ENCODE data around the gene TBC1D22A. TPM values are rescaled to one million over a fixed set of nuclear protein-coding genes. Genes with fewer than 3 reads are reported as not detected.

The TBC1D22A gene
- polyA plus RNA-seq, 1 donor from 2014 or later = 9.3 TPM

- H3K27ac ChIP-seq (ENCODE audit: low read length) = no peak overlapping the region
Observed at GRCh38 chr22:46893281-46894020, 131.0 kb downstream of the TBC1D22A start.

GRCh38 chr22:46894081-46894671, 131.7 kb downstream of the TBC1D22A start:
- H3K27me3 ChIP-seq (ENCODE audit: insufficient read depth, low read depth, low read length) = no peaks in the 10 kb centered on the region
- H3K9ac ChIP-seq (ENCODE audit: low read length) = no peak overlapping the region
- H4K20me1 ChIP-seq (ENCODE audit: insufficient read depth) = no peaks in the 10 kb centered on the region
- no peaks in the 10 kb centered on the region for H3K36me3 ChIP-seq (ENCODE audit: insufficient read depth, low read length)
- H3F3A ChIP-seq (ENCODE audit: insufficient read depth, low read length, poor library complexity, severe bottlenecking) = no peaks in the 10 kb centered on the region
- H2AFZ ChIP-seq (ENCODE audit: low read depth, low read length) = no peak overlapping the region
- no peaks in the 10 kb centered on the region for H3K79me2 ChIP-seq (replicated peaks; ENCODE audit: insufficient read depth, low read length)
- no peak overlapping the region for H3K4me2 ChIP-seq (ENCODE audit: low read length)
- no peak for TF ChIP-seq TAF1 (IDR thresholded peaks at IDR 0.05; ENCODE audit: low read depth)
- H3K9me2 ChIP-seq (ENCODE audit: insufficient read depth, low read length) = no peaks in the 10 kb centered on the region
- no peak overlapping the region for H3K4me3 ChIP-seq (ENCODE audit: low read length)
- no peak overlapping the region for H3K27ac ChIP-seq (ENCODE audit: low read length)
- no peaks in the 10 kb centered on the region for H3K9me3 ChIP-seq (ENCODE audit: low read length)

More at GRCh38 chr22:46893281-46894020, 131.0 kb downstream of the TBC1D22A start:
- Histone ChIP-seq H3K9me2 (ENCODE audit: insufficient read depth, low read length) (no peaks in the 10 kb centered on the region), H3K4me3 (ENCODE audit: low read length) (no peak overlapping the region), H3K4me2 (ENCODE audit: low read length) (no peak overlapping the region), H3K9ac (ENCODE audit: low read length) (no peak overlapping the region), H3K27me3 (ENCODE audit: insufficient read depth, low read depth, low read length) (no peaks in the 10 kb centered on the region), H3K9me3 (ENCODE audit: low read length) (no peaks in the 10 kb centered on the region), H3K36me3 (ENCODE audit: insufficient read depth, low read length) (no peaks in the 10 kb centered on the region), H4K20me1 (ENCODE audit: insufficient read depth) (no peaks in the 10 kb centered on the region), H2AFZ (ENCODE audit: low read depth, low read length) (no peak overlapping the region), H3K79me2 (replicated peaks; ENCODE audit: insufficient read depth, low read length) (no peaks in the 10 kb centered on the region), H3F3A (ENCODE audit: insufficient read depth, low read length, poor library complexity, severe bottlenecking) (no peaks in the 10 kb centered on the region)
- TF ChIP-seq RAD21 (conservative IDR thresholded peaks at IDR 0.05) (no peak), EP300 (conservative IDR thresholded peaks at IDR 0.05; ENCODE audit: poor library complexity, severe bottlenecking) (no peak), SMC3 (conservative IDR thresholded peaks at IDR 0.05; ENCODE audit: poor library complexity) (no peak), EZH2 (IDR thresholded peaks at IDR 0.05; ENCODE audit: borderline replicate concordance, insufficient read depth, low read length, poor library complexity, severe bottlenecking) (no peak), POLR2AphosphoS5 (IDR thresholded peaks at IDR 0.05) (no peak), TAF1 (IDR thresholded peaks at IDR 0.05; ENCODE audit: low read depth) (no peak), MXI1 (conservative IDR thresholded peaks at IDR 0.05; ENCODE audit: poor library complexity, severe bottlenecking) (no peak)
- TF ChIP-seq, protein P1, sequence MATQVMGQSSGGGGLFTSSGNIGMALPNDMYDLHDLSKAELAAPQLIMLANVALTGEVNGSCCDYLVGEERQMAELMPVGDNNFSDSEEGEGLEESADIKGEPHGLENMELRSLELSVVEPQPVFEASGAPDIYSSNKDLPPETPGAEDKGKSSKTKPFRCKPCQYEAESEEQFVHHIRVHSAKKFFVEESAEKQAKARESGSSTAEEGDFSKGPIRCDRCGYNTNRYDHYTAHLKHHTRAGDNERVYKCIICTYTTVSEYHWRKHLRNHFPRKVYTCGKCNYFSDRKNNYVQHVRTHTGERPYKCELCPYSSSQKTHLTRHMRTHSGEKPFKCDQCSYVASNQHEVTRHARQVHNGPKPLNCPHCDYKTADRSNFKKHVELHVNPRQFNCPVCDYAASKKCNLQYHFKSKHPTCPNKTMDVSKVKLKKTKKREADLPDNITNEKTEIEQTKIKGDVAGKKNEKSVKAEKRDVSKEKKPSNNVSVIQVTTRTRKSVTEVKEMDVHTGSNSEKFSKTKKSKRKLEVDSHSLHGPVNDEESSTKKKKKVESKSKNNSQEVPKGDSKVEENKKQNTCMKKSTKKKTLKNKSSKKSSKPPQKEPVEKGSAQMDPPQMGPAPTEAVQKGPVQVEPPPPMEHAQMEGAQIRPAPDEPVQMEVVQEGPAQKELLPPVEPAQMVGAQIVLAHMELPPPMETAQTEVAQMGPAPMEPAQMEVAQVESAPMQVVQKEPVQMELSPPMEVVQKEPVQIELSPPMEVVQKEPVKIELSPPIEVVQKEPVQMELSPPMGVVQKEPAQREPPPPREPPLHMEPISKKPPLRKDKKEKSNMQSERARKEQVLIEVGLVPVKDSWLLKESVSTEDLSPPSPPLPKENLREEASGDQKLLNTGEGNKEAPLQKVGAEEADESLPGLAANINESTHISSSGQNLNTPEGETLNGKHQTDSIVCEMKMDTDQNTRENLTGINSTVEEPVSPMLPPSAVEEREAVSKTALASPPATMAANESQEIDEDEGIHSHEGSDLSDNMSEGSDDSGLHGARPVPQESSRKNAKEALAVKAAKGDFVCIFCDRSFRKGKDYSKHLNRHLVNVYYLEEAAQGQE (IDR thresholded peaks at IDR 0.05; ENCODE audit: borderline replicate concordance) = no peak
- TF ChIP-seq, protein P2, sequence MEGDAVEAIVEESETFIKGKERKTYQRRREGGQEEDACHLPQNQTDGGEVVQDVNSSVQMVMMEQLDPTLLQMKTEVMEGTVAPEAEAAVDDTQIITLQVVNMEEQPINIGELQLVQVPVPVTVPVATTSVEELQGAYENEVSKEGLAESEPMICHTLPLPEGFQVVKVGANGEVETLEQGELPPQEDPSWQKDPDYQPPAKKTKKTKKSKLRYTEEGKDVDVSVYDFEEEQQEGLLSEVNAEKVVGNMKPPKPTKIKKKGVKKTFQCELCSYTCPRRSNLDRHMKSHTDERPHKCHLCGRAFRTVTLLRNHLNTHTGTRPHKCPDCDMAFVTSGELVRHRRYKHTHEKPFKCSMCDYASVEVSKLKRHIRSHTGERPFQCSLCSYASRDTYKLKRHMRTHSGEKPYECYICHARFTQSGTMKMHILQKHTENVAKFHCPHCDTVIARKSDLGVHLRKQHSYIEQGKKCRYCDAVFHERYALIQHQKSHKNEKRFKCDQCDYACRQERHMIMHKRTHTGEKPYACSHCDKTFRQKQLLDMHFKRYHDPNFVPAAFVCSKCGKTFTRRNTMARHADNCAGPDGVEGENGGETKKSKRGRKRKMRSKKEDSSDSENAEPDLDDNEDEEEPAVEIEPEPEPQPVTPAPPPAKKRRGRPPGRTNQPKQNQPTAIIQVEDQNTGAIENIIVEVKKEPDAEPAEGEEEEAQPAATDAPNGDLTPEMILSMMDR (IDR thresholded peaks at IDR 0.05; ENCODE audit: poor library complexity, severe bottlenecking) = no peak
